H1 (cell line): ENCODE measurements around the gene DPEP3. TPM values are rescaled to one million over a fixed set of nuclear protein-coding genes. Genes with fewer than 3 reads are reported as not detected.

Source experiments
- CTCF ChIA-PET: fragments of 300-600 bp; sonication (Branson Sonifier 250); formaldehyde crosslinking; loops from one replicate; lab custom pipeline; 2021; ENCODE audit not compliant: partially characterized antibody; lab: Charles Lee
- POLR2A ChIA-PET: fragments of 300-600 bp; sonication (Branson Sonifier 250); formaldehyde crosslinking; loops from one replicate; lab custom pipeline; 2021; ENCODE audit warnings: inconsistent platforms; ENCODE audit not compliant: partially characterized antibody; lab: Charles Lee
- DNase-seq, 2 experiments: peaks; one replicate each; pipeline versions ENCODE4 v3.0.0 to v3.0.0-alpha.2; 2010 to 2022; ENCODE audit warnings: low spot score in 2 of 2, low read depth in 1 of 2, mixed read lengths in 1 of 2
- FAIRE-seq: peaks from 2 replicates; lab custom pipeline; 2011; peaks lifted over from hg19 to GRCh38; lab: Jason Lieb, UNC
- H2AFZ ChIP-seq: 2 replicates; pipeline ENCODE4 v1.8.1; 2012; ENCODE audit warnings: low read length, inconsistent platforms
- H2AK5ac ChIP-seq: 2 replicates; pipeline ENCODE4 v1.6.1; 2013; ENCODE audit warnings: low read depth, low read length
- H2BK120ac ChIP-seq: replicated peaks from 2 replicates; pipeline ENCODE3; 2013; ENCODE audit warnings: low read depth, low read length, inconsistent platforms
- H2BK12ac ChIP-seq: 2 replicates; pipeline ENCODE4 v1.6.1; 2013; ENCODE audit warnings: low read depth, low read length
- H2BK15ac ChIP-seq: 2 replicates; pipeline ENCODE4 v1.6.1; 2013; ENCODE audit warnings: low read length
- H2BK20ac ChIP-seq: 2 replicates; pipeline ENCODE4 v1.6.1; 2013; ENCODE audit warnings: low read length
- H2BK5ac ChIP-seq: 2 replicates; pipeline ENCODE4 v1.6.1; 2013; ENCODE audit warnings: low read depth, low read length
- H3K14ac ChIP-seq: 2 replicates; pipeline ENCODE4 v1.6.1; 2013; ENCODE audit warnings: inconsistent platforms; ENCODE audit not compliant: insufficient read length
- H3K18ac ChIP-seq: 2 replicates; pipeline ENCODE4 v1.6.1; 2013; ENCODE audit warnings: low read length; ENCODE audit errors: extremely low read depth
- H3K23ac ChIP-seq: 2 replicates; pipeline ENCODE4 v1.6.1; 2013; ENCODE audit warnings: inconsistent platforms; ENCODE audit not compliant: insufficient read length
- H3K23me2 ChIP-seq: 2 replicates; pipeline ENCODE4 v1.6.1; 2013; ENCODE audit warnings: low read depth, low read length
- H3K27ac ChIP-seq: 2 replicates; pipeline ENCODE4 v1.6.1; 2011; ENCODE audit warnings: low read depth, low read length, inconsistent platforms
- H3K27me3 ChIP-seq, 4 experiments: replicated peaks in 1 of 4; 1 replicate in 1 of 4; 2 replicates in 3 of 4; pipeline versions ENCODE4 v1.6.1 to v1.8.1; 2011 to 2013; ENCODE audit warnings: low read length in 3 of 4, mild to moderate bottlenecking in 3 of 4, inconsistent platforms in 2 of 4, mixed read lengths in 2 of 4, moderate library complexity in 1 of 4; ENCODE audit not compliant: control insufficient read depth in 3 of 4, insufficient read depth in 3 of 4; ENCODE audit errors: extremely low read depth in 1 of 4
- H3K36me3 ChIP-seq, 4 experiments: 2 replicates each; pipeline versions ENCODE4 v1.6.1 to v1.8.1; 2011 to 2013; ENCODE audit warnings: mild to moderate bottlenecking in 4 of 4, low read length in 3 of 4, moderate library complexity in 2 of 4, control low read depth in 1 of 4, inconsistent platforms in 1 of 4; ENCODE audit not compliant: insufficient read depth in 4 of 4, control insufficient read depth in 2 of 4
- H3K4ac ChIP-seq: replicated peaks from 2 replicates; pipeline ENCODE3; 2013; ENCODE audit warnings: low read length, low read depth, mixed read lengths, inconsistent platforms; ENCODE audit not compliant: insufficient read length
- H3K4me1 ChIP-seq, 4 experiments: replicated peaks in 1 of 4; 1 replicate in 1 of 4; 2 replicates in 3 of 4; pipeline versions ENCODE4 v1.6.1 to v1.8.1; 2011 to 2013; ENCODE audit warnings: low read length in 3 of 4, inconsistent platforms in 2 of 4, mixed read lengths in 1 of 4; ENCODE audit not compliant: insufficient read depth in 4 of 4, control insufficient read depth in 3 of 4
- H3K4me2 ChIP-seq, 2 experiments: 2 replicates each; pipeline versions ENCODE4 v1.6.1 to v1.8.1; 2011 to 2013; ENCODE audit warnings: low read depth in 2 of 2, low read length in 2 of 2, control low read depth in 1 of 2, inconsistent platforms in 1 of 2, mild to moderate bottlenecking in 1 of 2; ENCODE audit not compliant: insufficient read depth in 1 of 2
- H3K4me3 ChIP-seq, 4 experiments: fragments of 200-600, 300-600 bp in 1 of 4; sonication (generic), shearing (Covaris generic), sonication (Bioruptor Twin) in 1 of 4; 2 replicates each; pipeline versions ENCODE4 v1.5.1 to v1.8.1; 2011 to 2016; ENCODE audit warnings: low read length in 4 of 4, low read depth in 3 of 4, control low read depth in 2 of 4, inconsistent platforms in 2 of 4, mild to moderate bottlenecking in 2 of 4, mixed read lengths in 1 of 4, moderate library complexity in 1 of 4; ENCODE audit not compliant: insufficient read depth in 2 of 4; ENCODE audit errors: extremely low read depth in 1 of 4
- H3K56ac ChIP-seq: replicated peaks from 2 replicates; pipeline ENCODE3; 2013; ENCODE audit warnings: low read depth, mild to moderate bottlenecking, mixed read lengths, low read length, inconsistent platforms; ENCODE audit not compliant: insufficient read length
- H3K79me1 ChIP-seq: 2 replicates; pipeline ENCODE4 v1.6.1; 2013; ENCODE audit warnings: low read depth, low read length, control low read depth
- H3K79me2 ChIP-seq, 2 experiments: 2 replicates each; pipeline versions ENCODE4 v1.6.1 to v1.8.1; 2012 to 2013; ENCODE audit warnings: low read length in 2 of 2, mild to moderate bottlenecking in 2 of 2, inconsistent platforms in 1 of 2; ENCODE audit not compliant: insufficient read depth in 2 of 2, control insufficient read depth in 1 of 2
- H3K9ac ChIP-seq, 4 experiments: replicated peaks in 1 of 4; 1 replicate in 1 of 4; 2 replicates in 3 of 4; pipeline versions ENCODE4 v1.6.1 to v1.8.1; 2011 to 2013; ENCODE audit warnings: low read depth in 3 of 4, low read length in 3 of 4, control low read depth in 2 of 4, mild to moderate bottlenecking in 2 of 4, moderate library complexity in 2 of 4, inconsistent platforms in 1 of 4; ENCODE audit errors: extremely low read depth in 1 of 4
- H3K9me3 ChIP-seq, 2 experiments: 2 replicates each; pipeline versions ENCODE4 v1.6.1 to v1.8.1; 2012 to 2013; ENCODE audit warnings: mild to moderate bottlenecking in 2 of 2, moderate library complexity in 2 of 2, control low read depth in 1 of 2, inconsistent platforms in 1 of 2, low read depth in 1 of 2, low read length in 1 of 2, mixed read lengths in 1 of 2; ENCODE audit not compliant: insufficient read depth in 2 of 2
- H4K20me1 ChIP-seq, 2 experiments: replicated peaks in 1 of 2; 2 replicates each; pipeline versions ENCODE3 to v1.8.1; 2011 to 2013; ENCODE audit warnings: inconsistent platforms in 2 of 2, low read length in 2 of 2, mild to moderate bottlenecking in 1 of 2; ENCODE audit not compliant: insufficient read depth in 2 of 2, control insufficient read depth in 1 of 2
- H4K5ac ChIP-seq: 2 replicates; pipeline ENCODE4 v1.6.1; 2013; ENCODE audit warnings: low read length, low read depth, mixed read lengths, inconsistent platforms; ENCODE audit not compliant: insufficient read length
- H4K8ac ChIP-seq: 2 replicates; pipeline ENCODE4 v1.8.0; 2013; ENCODE audit warnings: mild to moderate bottlenecking, moderate library complexity, low read length, inconsistent platforms; ENCODE audit not compliant: insufficient read depth; ENCODE audit errors: extremely low read depth
- H4K91ac ChIP-seq: replicated peaks from 2 replicates; pipeline ENCODE3; 2013; ENCODE audit warnings: low read length, mixed read lengths, inconsistent platforms; ENCODE audit not compliant: insufficient read length
- ATF2 ChIP-seq: IDR thresholded peaks from 2 replicates; pipeline ENCODE4 v1.6.1; 2012; ENCODE audit warnings: low read length, inconsistent platforms
- CTCF ChIP-seq, 3 experiments: IDR thresholded peaks; 1 replicate in 2 of 3; 2 replicates in 1 of 3; pipeline versions ENCODE4 v1.5.1 to v1.6.1; 2011; ENCODE audit warnings: low read length in 3 of 3, mild to moderate bottlenecking in 3 of 3, inconsistent platforms in 2 of 3, low read depth in 1 of 3, moderate library complexity in 1 of 3; ENCODE audit not compliant: insufficient read depth in 1 of 3; ENCODE audit errors: control extremely low read depth in 1 of 3
- E2F6 ChIP-seq: IDR thresholded peaks from 2 replicates; pipeline ENCODE4 v1.6.1; 2012; ENCODE audit warnings: inconsistent platforms
- EZH2 ChIP-seq: fragments of 200-600 bp; sonication (generic); IDR thresholded peaks from 2 replicates; pipeline ENCODE4 v1.7.1; 2012; ENCODE audit warnings: low read depth, mild to moderate bottlenecking, moderate library complexity, low read length, inconsistent platforms; ENCODE audit not compliant: severe bottlenecking
- KDM5A ChIP-seq: fragments of 200-600 bp; IDR thresholded peaks from 2 replicates; pipeline ENCODE4 v1.7.1; 2012; ENCODE audit warnings: mild to moderate bottlenecking, low read length, inconsistent platforms, mixed read lengths
- POLR2A ChIP-seq, 2 experiments: IDR thresholded peaks; 1 replicate in 1 of 2; 2 replicates in 1 of 2; pipeline ENCODE4 v1.6.1; 2011; ENCODE audit warnings: low read depth in 2 of 2, low read length in 2 of 2, mild to moderate bottlenecking in 2 of 2; ENCODE audit errors: control extremely low read depth in 1 of 2
- RFX5 ChIP-seq: IDR thresholded peaks from 2 replicates; pipeline ENCODE4 v1.6.1; 2011; ENCODE audit warnings: low read depth, low read length, improper control_type of control experiment, borderline replicate concordance
- TAF7 ChIP-seq: optimal IDR thresholded peaks from 2 replicates; pipeline ENCODE3; 2011; ENCODE audit warnings: low read depth, mild to moderate bottlenecking, inconsistent platforms, low read length, moderate library complexity, borderline replicate concordance
- WGBS, 2 experiments: shearing (Covaris generic) in 1 of 2; methylation state at CpG; one replicate each; pipeline versions ENCODE4 v1.1.6 to v1.1.7; 2013 to 2015; ENCODE audit warnings: low lambda C conversion rate in 2 of 2, mixed read lengths in 2 of 2, inconsistent platforms in 1 of 2, low coverage in 1 of 2, missing lambda C conversion rate in 1 of 2; ENCODE audit not compliant: insufficient replicate concordance in 2 of 2, insufficient coverage in 1 of 2, insufficient read length in 1 of 2; ENCODE audit errors: extremely low coverage in 1 of 2, missing lambda C conversion rate in 1 of 2; 5-methylcytosine and 5-hydroxymethylcytosine counted together
- polyA plus RNA-seq, 7 experiments: library from polyadenylated mRNA; depleted of rRNA in 3 of 7; stranded (reverse) in 5 of 7; unstranded in 2 of 7; fragments of >200 nt in 5 of 7; fragments of 200-250 nt in 2 of 7; gene quantifications; 1 replicate in 5 of 7; 2 replicates in 1 of 7; 4 replicates in 1 of 7; pipeline versions ENCODE4 v1.2.1 to v1.2.3, GENCODE V29; 2011 to 2013; ENCODE audit warnings: missing spikeins in 2 of 7, mixed read lengths in 2 of 7
- total RNA-seq: library from RNA; stranded (reverse); fragmentation: NEBNext Ultra II Directional; extraction: Animal tissue kit (Norgen Biotek cat#: 25700); gene quantifications from 2 replicates; pipeline ENCODE4 v1.2.1, GENCODE V29; 2021

DPEP3 gene
- total and polyA plus RNA-seq, 2 of the 8 experiments (the other 6 are each of a cell fraction or from before 2014, with no cell fraction given), result 6.5 to 9.9 TPM

DNA sequence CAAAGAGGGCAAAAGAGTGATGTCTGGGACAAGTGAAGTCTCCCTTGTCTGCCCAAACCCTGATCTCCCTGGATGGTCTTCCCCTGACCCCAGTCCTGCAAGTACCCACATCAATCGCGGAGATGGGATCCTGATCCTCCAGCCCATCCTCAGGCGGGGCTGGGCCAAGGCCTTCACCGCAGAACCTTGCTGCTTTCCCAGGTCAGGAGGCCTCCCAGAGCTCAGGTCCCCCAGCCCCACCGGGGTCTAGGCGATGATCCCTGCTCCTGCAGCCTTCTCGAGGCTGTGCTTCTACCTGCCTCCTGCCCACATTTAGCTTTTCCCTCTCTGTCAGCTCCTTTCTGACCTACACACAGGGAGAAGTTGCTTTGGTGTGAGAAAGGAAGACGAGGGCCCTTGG, 18.2 kb downstream of the DPEP3 start:
- H3K23ac ChIP-seq, result no peak overlapping the region
- 94% methylated on average over 8 of the region's 8 CpGs; no CpG with 5 or more reads in 1 of the 2 experiments for WGBS, 2 experiments
- H3K4me2 ChIP-seq, result no peak overlapping the region
- peaks cover 0 to 2% of the 10 kb centered on the region in 2 experiments; a peak in 2 of 4 replicates for H3K79me2 ChIP-seq
- no peak overlapping the region for H4K8ac ChIP-seq
- CTCF ChIA-PET, result interaction anchor here (0.8 to 10.9 kb wide), 5 partner anchors 13 to 79 kb away, joined by 3 to 90 read pairs (median 3); partner anchors contain the start of genes DPEP2 and LCAT
- peaks cover 4 to 28% of the 10 kb centered on the region in 2 experiments for H4K20me1 ChIP-seq
- no peak overlapping the region for H4K91ac ChIP-seq
- H3K14ac ChIP-seq, result no peak overlapping the region
- H2BK12ac ChIP-seq, result no peak overlapping the region
- H3K4ac ChIP-seq, result no peak overlapping the region
- no peak overlapping the region for H2BK120ac ChIP-seq
- no peaks in the 10 kb centered on the region for H3K27me3 ChIP-seq
- no peak overlapping the region for H2BK15ac ChIP-seq
- no peak overlapping the region for H3K56ac ChIP-seq
- H3K27ac ChIP-seq, result no peak overlapping the region
- peaks cover 18% of the 10 kb centered on the region; the same call in 1 of the 2 replicates for H3K79me1 ChIP-seq
- H3K23me2 ChIP-seq, result no peaks in the 10 kb centered on the region; the same call in 1 of the 2 replicates
- no peak overlapping the region for H4K5ac ChIP-seq
- no peak overlapping the region for H3K4me3 ChIP-seq
- FAIRE-seq, result no peak
- H3K4me1 ChIP-seq, result peaks cover 5 to 20% (median 17%) of the 10 kb centered on the region in 4 experiments
- no peaks in the 10 kb centered on the region for H3K9me3 ChIP-seq
- no peak for DNase-seq
- H3K9ac ChIP-seq, result no peak overlapping the region
- no peak overlapping the region for H2AK5ac ChIP-seq
- POLR2A ChIA-PET, result interaction anchor here (0.6 to 1.2 kb wide), 3 partner anchors 9 to 792 kb away, joined by 3 read pairs; partner anchors contain the start of gene LCAT
- no peak overlapping the region for H2BK5ac ChIP-seq
- H3K36me3 ChIP-seq, result peaks cover 4 to 27% (median 22%) of the 10 kb centered on the region in 4 experiments; a peak in 6 of 8 replicates
- no peak overlapping the region for H2BK20ac ChIP-seq
- no peak overlapping the region for H3K18ac ChIP-seq
- no peak overlapping the region for H2AFZ ChIP-seq
- no peak for TF ChIP-seq POLR2A (IDR thresholded peaks at IDR 0.05; ENCODE audit: control extremely low read depth in 1 of 2, low read depth in 2 of 2, low read length in 2 of 2)
- no peak for TF ChIP-seq E2F6
- TF ChIP-seq KDM5A, result no peak
- TF ChIP-seq EZH2, result no peak
- no peak for TF ChIP-seq ATF2
- no peak for TF ChIP-seq TAF7
- TF ChIP-seq RFX5, result no peak
- no peak for TF ChIP-seq CTCF (IDR thresholded peaks at IDR 0.05; ENCODE audit: control extremely low read depth in 1 of 3, insufficient read depth in 1 of 3, low read depth in 1 of 3, low read length in 3 of 3)
